GM20000 (cell line): ENCODE results near the gene NSUN5.
"Not testable (repeated sequence)": the region's sequence is repeated elsewhere in the genome, so short reads cannot be mapped to it uniquely, and the experiment has no call there.

Experiments
- DNase-seq: peaks from one replicate; pipeline ENCODE4 v3.0.0; 2012; ENCODE audit warnings: low spot score
- TF ChIP-seq, protein P1 (sequence below): IDR thresholded peaks from 2 replicates; pipeline ENCODE4 v1.5.1; 2012; ENCODE audit warnings: mild to moderate bottlenecking, control low read depth; ENCODE audit errors: extremely low read depth, missing control alignments

The NSUN5 gene

DNA sequence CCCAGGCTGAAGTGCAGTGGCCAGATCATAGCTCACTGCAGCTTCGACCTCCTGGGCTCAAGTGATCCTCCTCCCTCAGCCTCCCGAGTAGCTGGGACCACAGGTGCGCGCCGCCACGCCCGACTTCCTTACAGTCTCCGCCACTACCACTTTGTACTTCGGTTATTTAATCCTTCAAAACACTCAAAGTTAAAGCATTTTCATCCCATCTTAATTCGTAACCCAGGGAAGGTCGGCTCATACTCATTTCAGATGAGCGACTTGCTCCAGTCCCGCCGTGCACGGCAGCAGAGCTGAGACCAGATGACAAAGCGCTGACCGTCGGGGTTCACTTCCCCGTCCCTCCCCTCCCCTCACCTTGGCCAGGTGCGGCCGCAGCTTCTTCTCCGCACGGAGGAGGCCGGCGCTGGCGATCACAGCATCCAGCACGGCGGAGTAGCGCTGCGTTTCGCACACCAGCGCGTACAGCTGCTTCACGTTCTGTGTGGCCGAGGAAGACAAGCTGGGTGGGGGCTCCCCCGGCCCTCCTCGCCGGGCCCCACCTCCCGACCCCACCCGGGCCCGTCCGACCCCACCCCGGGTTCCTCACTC is 457 bp downstream of the NSUN5 start:
- TF ChIP-seq, protein P1, sequence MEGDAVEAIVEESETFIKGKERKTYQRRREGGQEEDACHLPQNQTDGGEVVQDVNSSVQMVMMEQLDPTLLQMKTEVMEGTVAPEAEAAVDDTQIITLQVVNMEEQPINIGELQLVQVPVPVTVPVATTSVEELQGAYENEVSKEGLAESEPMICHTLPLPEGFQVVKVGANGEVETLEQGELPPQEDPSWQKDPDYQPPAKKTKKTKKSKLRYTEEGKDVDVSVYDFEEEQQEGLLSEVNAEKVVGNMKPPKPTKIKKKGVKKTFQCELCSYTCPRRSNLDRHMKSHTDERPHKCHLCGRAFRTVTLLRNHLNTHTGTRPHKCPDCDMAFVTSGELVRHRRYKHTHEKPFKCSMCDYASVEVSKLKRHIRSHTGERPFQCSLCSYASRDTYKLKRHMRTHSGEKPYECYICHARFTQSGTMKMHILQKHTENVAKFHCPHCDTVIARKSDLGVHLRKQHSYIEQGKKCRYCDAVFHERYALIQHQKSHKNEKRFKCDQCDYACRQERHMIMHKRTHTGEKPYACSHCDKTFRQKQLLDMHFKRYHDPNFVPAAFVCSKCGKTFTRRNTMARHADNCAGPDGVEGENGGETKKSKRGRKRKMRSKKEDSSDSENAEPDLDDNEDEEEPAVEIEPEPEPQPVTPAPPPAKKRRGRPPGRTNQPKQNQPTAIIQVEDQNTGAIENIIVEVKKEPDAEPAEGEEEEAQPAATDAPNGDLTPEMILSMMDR = no peak

GRCh38 chr7:73307436-73307835 is 1.2 kb downstream of the NSUN5 start:
- TF ChIP-seq, protein P1 = no peak
- DNase-seq = no peak

More for the DNA sequence above, 457 bp downstream of the NSUN5 start:
- DNase-seq = peak; percentile 34

GRCh38 chr7:73304612-73305387 is 3.8 kb downstream of the NSUN5 start:
- not testable (repeated sequence) for DNase-seq

DNA sequence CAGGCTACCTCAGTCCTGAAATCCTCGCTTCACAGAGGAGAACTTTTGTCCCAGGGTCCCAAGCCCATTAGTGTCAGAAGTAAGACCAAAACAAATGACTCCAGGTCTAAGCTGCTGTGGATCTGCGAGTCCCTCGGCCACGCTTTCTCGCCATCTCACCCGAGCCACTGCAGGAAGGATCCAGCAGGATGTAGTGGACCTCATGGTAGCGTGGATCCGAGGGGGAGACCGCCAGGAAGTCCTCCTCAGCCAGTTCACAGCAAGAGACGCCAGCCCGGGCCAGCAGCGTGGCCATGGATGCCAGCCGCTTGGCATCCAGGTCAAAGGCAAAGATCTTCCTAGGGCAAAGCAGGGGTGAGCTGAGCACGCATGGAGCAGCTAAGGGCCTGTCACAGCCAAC is 4.6 kb downstream of the NSUN5 start:
- TF ChIP-seq, protein P1 = no peak
- DNase-seq = no peak

- TF ChIP-seq, protein P1 = no peak
- DNase-seq = no peak
Measured at GRCh38 chr7:73303546-73303945, 5.1 kb downstream of the NSUN5 start.

DNA sequence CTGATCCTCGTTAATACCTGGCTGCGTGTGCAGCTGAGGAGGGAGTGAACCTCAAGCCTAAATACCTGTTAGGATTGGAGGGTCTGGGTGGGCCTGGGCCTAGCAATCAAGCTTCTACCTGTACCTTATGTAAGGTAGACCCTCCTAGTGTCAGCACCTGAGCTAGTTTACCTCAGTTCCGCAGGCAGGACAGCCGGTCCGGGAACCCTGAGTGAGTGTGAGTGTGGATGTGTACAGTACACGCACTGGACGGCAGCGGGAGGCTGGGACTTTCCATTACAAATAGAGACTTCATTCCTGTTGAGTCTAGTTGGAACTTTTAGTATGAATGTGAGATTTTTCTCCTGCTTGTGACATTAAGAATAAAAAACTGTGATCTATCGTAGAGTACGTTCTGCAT is 5.8 kb downstream of the NSUN5 start:
- not testable (repeated sequence) for DNase-seq

DNA sequence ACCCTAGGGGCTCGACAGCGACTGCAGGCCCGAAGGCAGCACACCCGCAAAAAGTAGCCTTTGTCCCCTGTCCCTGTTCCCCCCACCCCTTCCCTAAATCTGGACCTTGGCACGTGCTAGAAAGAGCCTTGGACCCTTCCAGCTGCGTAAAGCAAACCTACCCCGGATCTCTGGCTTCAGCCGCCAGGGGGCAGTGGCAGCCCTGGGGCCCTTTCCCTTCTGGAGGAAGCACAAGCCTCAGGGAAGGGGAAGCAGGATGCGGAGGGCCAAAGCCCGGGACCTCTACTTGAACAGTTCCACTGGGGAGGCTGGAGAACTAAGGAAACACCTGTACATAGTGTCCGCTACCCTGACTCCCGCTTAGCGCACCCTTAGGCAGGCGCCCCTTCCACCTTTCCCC is 7.5 kb downstream of the NSUN5 start:
- not testable (repeated sequence) for DNase-seq

- not testable (repeated sequence) for DNase-seq
Measured at GRCh38 chr7:73299812-73300211, 8.8 kb downstream of the NSUN5 start.

DNA sequence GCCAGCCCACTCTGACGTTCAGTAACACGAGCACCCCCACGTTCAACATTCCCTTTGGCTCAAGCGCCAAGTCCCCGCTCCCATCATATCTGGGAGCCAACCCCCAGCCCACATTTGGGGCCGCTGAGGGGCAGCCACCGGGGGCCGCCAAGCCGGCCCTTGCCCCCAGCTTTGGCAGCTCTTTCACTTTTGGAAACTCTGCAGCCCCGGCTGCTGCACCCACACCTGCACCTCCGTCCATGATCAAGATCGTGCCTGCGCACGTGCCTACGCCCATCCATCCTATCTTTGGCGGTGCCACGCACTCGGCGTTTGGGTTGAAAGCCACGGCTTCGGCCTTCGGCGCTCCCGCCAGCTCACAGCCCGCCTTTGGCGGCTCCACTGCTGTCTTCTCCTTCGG is 10.9 kb downstream of the NSUN5 start:
- DNase-seq = not testable (repeated sequence)

GRCh38 chr7:73297235-73297634 is 11.4 kb downstream of the NSUN5 start:
- not testable (repeated sequence) for DNase-seq

- not testable (repeated sequence) for DNase-seq
Measured at GRCh38 chr7:73277210-73277609, 31.4 kb downstream of the NSUN5 start.

DNA sequence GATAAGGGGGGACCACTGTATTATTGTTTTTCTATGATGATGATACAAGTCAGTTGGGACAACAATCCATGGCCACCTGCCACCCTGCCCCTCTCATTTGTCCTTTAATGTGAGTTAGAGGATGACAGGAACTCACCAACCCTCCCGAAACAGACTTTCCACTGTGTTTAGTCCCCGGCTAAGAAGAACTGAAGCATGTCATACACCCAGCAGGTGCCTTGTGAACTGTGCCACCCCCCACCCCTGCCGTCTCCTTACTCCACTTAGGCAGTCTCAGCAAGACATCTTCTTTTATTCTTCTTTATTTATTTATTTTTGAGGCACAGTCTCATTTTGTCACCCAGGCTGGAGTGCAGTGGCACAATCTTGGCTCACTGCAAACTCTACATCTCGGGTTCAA is 40.8 kb downstream of the NSUN5 start:
- DNase-seq = not testable (repeated sequence)

- not testable (repeated sequence) for DNase-seq
Measured at GRCh38 chr7:73266719-73267368, 41.8 kb downstream of the NSUN5 start.

DNA sequence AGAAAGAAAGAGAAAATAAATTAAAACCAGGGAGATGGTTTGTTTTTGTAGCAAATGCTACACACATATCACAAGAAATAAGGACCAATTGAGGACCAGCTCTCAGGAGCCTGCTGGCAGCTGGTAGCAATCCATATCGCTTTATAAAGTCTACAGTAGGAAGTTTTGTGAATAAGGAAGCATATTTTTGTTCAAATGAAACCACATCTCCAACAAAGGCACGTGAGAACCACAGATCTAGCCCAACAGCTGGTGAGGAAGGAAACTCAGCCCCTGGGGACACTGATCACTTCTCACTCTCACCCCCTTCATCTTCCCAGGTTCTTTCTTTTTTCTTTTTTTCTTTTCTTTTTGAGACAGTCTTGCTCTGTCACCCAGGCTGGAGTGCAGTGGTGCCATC is 46.2 kb downstream of the NSUN5 start:
- not testable (repeated sequence) for DNase-seq
